Measurements from ENCODE around the gene AMOTL2.

The AMOTL2 gene

GRCh38 chr3:134374791-134375581 lies 739 bp upstream of the AMOTL2 start:
- H3K4me3 ChIP-seq (ENCODE audit: low read depth, low read length), result peak overlapping the region; percentile 99
- TF ChIP-seq CTCF (IDR thresholded peaks at IDR 0.05; ENCODE audit: low read depth, low read length), result no peak

- no peak for TF ChIP-seq CTCF (IDR thresholded peaks at IDR 0.05; ENCODE audit: low read depth, low read length)
- peak overlapping the region; percentile 99 for H3K4me3 ChIP-seq (ENCODE audit: low read depth, low read length)
Observed at GRCh38 chr3:134373271-134374104, 759 bp downstream of the AMOTL2 start.

GRCh38 chr3:134372396-134373270 lies 1.6 kb downstream of the AMOTL2 start:
- peak overlapping the region; percentile 99 for H3K4me3 ChIP-seq (ENCODE audit: low read depth, low read length)

GRCh38 chr3:134371542-134372324 lies 2.5 kb downstream of the AMOTL2 start:
- TF ChIP-seq CTCF (IDR thresholded peaks at IDR 0.05; ENCODE audit: low read depth, low read length), result no peak
- peak overlapping the region; percentile 99 for H3K4me3 ChIP-seq (ENCODE audit: low read depth, low read length)

More at GRCh38 chr3:134372396-134373270, 1.6 kb downstream of the AMOTL2 start:
- no peak for TF ChIP-seq CTCF (IDR thresholded peaks at IDR 0.05; ENCODE audit: low read depth, low read length)

GRCh38 chr3:134370611-134371531 lies 3.4 kb downstream of the AMOTL2 start:
- TF ChIP-seq CTCF (IDR thresholded peaks at IDR 0.05; ENCODE audit: low read depth, low read length), result no peak
- peak overlapping the region; percentile 99 for H3K4me3 ChIP-seq (ENCODE audit: low read depth, low read length)

Measured in WI38 (cell line).